HK-2 (cell line): ENCODE data around the gene PHB1.

Source experiments
- DNase-seq: peaks from one replicate; pipeline ENCODE4 v3.0.0-alpha.2; 2018; ENCODE audit not compliant: unreplicated experiment

The PHB1 gene

DNA sequence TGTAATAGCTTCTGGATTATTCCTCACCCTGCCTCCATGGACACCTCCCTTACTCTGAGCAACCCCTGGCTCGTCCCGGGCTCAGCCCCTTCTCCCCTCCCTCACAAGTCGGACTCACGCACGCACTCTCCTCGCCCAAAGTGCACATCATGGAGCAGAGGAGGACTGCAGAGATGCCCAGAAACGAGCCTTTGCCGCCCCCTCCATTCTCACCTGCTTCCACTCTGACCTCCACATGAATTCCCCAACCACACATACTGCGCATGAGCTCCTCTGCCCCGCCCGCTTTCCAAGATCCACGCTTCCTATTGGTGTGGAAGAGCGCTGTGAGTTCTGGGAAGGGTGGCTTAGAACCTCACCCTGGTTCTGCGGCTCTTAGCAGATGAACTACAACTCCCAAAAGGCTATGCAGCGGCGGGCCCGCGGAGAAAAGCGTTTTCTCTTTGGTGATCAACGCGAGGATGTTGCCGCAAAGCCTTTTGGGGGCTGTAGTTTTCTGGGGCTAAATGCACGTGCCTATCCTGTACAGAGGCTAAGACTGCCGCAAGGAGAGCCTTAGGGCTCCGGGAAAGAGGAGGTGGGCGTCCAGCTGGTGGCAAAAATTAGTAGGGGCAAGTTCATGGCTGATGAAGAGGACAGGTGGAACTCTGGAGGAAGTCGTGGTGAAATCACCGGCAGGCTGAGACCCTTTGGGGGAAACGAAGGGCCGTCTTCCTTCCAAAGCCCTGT is at the start of gene PHB1:
PHB1 (minus strand) TSS at position 261 of the 729 bp plus-strand sequence. CDS start 1,618 bp downstream, outside the sequence.
- peak; percentile 96 for DNase-seq

GRCh38 chr17:49464049-49464448 is 49.4 kb upstream of the PHB1 start:
- DNase-seq: no peak

DNA sequence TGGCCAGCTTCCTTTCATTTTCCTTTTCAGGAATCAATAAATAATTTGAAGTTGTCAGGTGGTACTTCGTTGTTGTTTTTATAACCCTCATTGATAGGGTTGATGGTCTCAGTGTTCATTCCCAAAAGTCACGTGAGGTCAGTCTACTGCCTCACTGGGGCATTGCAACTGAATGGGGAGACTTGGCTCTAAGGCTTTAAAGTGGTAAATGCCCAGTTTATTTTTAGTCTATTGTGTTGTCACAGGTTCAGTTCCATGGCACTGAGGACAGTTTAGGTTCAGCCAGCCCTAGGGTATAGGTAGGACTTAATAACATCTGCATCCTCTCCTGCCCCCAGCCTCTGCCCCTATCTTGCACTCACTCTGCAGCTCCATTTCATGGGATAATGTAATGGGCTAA is 46.9 kb upstream of the PHB1 start:
- no peak for DNase-seq

GRCh38 chr17:49460401-49460800 is 45.7 kb upstream of the PHB1 start:
- DNase-seq: no peak

- no peak for DNase-seq
Observed at GRCh38 chr17:49459401-49459984, 44.8 kb upstream of the PHB1 start.

DNA sequence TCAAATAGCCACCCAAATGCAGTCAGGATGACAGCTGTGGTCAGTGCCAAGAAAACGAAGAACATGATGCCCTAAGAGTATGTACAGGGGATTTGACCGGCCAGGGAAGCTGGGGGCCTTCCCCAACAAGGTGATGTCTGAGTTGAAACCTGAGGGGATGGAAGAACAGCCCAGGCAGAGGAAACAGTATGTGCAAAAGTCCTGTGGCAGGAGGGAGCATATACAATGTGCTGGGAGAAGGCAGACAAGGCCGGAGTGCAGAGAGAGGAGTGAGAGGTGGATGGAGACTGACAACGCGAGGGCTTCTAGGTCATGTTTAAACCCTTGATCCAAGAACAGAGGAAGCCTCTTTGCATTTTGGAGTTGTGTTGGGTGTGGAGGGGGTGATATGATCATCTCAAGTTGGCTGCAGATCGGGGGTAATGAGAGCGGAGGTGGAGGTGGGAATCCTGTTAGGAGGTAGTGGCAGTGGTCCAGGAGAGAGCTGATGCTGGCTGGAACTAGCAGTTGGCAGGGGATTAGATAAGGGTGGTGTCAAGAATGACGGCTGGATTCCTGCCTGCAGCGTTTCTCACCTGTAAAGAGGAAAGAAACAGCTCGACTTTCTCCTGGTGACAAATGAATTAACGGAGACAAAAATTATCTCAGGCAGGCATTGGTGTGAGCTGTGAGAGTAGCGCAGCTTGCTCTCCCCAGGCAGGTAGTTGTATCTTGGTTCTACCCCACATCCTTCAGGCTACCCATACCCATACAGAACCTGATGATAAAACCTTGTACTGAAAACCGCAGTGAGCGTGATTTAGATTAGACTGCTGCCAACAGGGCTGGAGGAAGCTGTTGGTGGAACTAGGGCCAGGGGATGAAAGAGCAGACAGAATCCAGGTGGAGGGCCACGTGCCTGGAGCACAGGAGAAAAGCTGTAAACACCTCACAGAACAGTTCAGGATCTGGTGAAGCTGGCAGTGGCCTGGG is 43.2 kb upstream of the PHB1 start:
- no peak for DNase-seq

GRCh38 chr17:49456183-49456965 is 41.7 kb upstream of the PHB1 start:
- peak; percentile 50 for DNase-seq

DNA sequence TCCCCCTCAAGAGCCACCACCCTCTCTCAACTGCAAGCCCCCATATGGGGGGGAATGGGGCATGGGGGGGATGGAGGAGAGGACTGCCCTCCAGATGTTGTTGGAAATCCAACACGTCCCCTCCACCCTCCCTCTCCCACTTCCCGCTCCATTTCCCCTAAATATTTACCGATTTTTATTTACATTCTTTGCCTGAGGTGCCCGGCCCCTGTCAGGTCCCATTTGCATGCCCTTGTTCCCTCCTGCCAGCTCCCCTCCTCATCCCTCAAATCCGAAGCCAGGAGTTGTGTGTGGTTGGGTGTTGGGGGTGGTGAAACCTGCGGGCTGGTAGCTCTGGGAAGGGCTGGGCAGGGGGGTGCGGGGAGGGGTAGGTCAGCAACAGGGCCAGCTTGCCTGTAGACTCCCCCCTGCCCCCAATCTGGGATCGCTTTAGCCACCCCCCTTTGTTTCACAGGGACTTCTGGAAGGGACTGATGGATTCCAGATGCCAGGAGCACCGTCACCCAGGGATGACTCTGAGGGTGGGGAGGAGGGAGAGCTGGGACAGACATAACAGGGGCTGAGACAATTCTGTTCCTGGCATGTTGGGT is 40.7 kb upstream of the PHB1 start:
- DNase-seq: no peak

DNA sequence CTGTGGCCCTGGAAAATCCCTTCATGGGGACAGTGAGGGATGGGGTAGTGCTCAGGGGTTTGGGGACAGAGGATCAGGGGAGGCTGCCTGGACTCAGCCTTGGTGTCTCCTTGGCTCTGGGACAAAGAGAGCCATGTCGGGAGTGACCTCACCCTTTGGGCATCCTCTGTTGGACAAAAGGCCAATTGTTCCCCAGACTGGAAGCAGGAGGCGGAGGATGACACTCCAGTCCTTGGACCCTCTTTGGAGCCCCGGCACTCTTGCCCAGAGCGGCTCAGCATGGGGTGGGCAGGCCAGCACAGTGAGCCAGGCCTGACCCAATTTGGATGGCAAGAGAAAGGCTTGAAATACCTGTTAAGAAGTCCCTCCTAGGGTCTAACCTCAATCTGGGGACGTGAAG is 39.4 kb upstream of the PHB1 start:
- DNase-seq: no peak

GRCh38 chr17:49452661-49453060 is 38.0 kb upstream of the PHB1 start:
- DNase-seq: no peak

GRCh38 chr17:49452201-49452600 is 37.5 kb upstream of the PHB1 start:
- DNase-seq: no peak

DNA sequence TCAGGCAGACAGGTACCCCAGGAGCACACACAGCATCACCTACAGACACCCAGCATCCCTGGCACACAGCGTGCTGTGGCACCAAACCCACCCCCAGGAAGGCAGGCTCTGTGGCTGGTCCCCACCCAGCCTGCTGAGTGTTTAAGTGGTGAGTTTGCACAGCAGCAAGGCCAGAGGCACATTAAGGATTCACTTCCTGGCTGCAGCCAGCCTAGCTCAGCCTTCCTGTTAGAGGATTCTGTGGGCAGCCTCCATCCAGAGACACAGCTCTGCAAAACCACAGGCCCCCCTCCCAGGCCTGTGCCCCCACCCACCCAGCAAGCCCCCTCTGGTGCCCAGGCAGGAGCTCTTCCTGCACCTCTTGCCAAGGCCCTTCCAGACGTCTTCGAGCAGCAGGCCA is 36.1 kb upstream of the PHB1 start:
- DNase-seq: no peak

- DNase-seq: no peak
Observed at GRCh38 chr17:49450181-49450580, 35.5 kb upstream of the PHB1 start.

GRCh38 chr17:49447628-49448302 is 33.1 kb upstream of the PHB1 start:
- no peak for DNase-seq

GRCh38 chr17:49445591-49445990 is 30.9 kb upstream of the PHB1 start:
- no peak for DNase-seq

DNA sequence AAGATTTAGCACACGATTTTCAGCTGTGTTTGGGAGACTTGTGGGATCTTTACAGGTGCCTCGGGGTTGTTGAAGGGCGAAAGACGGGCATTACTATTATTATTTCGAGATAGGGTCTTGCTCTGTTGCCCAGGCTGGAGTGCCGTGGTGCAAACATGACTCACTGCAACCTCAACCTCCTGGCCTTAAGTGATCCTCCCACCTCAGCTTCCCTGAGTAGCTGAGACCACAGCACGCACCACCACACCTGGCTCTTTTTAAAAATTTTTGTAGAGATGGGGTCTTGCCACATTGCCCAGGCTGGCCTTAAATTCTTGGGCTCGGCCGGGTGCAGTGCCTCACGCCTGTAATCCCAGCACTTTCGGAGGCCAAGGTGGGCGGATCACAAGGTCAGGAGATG is 29.7 kb upstream of the PHB1 start:
- DNase-seq: no peak

GRCh38 chr17:49443862-49444261 is 29.2 kb upstream of the PHB1 start:
- DNase-seq: no peak

DNA sequence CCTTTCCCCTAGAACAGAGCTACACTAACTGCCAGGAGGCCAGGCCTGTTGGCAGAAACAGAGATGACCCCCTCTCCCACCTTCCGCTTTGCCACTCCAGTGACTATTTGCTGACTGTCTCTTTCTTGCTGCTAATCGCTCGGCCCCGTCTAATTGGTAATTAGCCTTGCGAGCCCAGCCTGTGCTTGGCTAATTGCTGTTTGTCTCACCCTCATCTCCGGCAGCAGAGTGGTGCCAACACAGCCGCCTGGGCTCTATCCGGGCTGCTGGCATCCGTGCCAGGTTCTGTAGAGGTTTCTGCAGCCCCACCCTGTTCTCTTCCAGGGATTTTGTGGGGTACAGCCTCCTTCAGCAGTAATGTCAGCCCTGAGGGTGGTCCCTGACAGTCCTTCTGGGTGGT is 27.4 kb upstream of the PHB1 start:
- no peak for DNase-seq

DNA sequence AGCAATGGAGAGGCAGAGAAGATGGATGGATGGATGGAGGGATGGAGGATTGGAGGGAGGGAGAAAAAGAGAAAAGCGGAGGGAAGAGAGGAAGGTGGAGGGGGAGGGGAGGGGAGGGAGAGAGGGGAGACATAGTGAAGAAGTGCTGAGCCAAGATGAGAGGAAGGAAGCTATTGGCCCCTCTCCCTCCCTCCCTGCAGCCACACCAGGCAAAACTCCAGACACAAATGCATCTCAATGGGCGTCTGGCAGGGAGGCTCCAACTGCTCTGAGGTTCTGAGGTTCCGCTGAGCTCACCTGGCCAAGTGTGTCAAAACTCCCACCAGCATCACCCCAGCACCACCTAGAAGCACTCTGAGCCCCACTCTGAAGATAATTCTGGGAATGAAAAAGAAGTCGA is 26.9 kb upstream of the PHB1 start:
- DNase-seq: no peak

GRCh38 chr17:49440581-49440980 is 25.9 kb upstream of the PHB1 start:
- DNase-seq: no peak
